GM23338 (cell line): Measurements from ENCODE around the gene CDC27. TPM values are rescaled to one million over a fixed set of nuclear protein-coding genes. Genes with fewer than 3 reads are reported as not detected.

Experiments
- ATAC-seq: fragments of 200-7000 bp; cut with Tn5 transposase; 3 replicates; pipeline ENCODE4 v1.9.1; 2020
- DNase-seq: peaks from one replicate; pipeline ENCODE4 v3.0.0-alpha.2; 2015; ENCODE audit warnings: low spot score
- H2AFZ ChIP-seq: fragments of 200-600 bp; sonication (generic); 2 replicates; pipeline ENCODE4 v1.8.0; 2016; ENCODE audit warnings: antibody characterized with exemption, mild to moderate bottlenecking, moderate library complexity
- H3F3A ChIP-seq: fragments of 200-600 bp; sonication (generic); replicated peaks from 2 replicates; pipeline ENCODE4 v1.8.0; 2017; ENCODE audit warnings: antibody characterized with exemption, mixed run types, low read depth
- H3K27ac ChIP-seq: fragments of 200-600 bp; sonication (generic); 2 replicates; pipeline ENCODE4 v1.6.1; 2016; ENCODE audit warnings: low read depth
- H3K27me3 ChIP-seq: fragments of 200-600 bp; sonication (generic); 2 replicates; pipeline ENCODE4 v1.8.0; 2016; ENCODE audit warnings: mild to moderate bottlenecking, mixed run types, moderate library complexity; ENCODE audit not compliant: insufficient read depth
- H3K36me3 ChIP-seq: fragments of 200-600 bp; sonication (generic); 2 replicates; pipeline ENCODE4 v1.8.0; 2016; ENCODE audit warnings: mild to moderate bottlenecking; ENCODE audit not compliant: insufficient read depth
- H3K4me1 ChIP-seq: fragments of 200-600 bp; sonication (generic); 2 replicates; pipeline ENCODE4 v1.8.0; 2016; ENCODE audit warnings: mild to moderate bottlenecking, moderate library complexity; ENCODE audit not compliant: insufficient read depth
- H3K4me2 ChIP-seq: fragments of 200-600 bp; sonication (generic); 2 replicates; pipeline ENCODE4 v1.7.1; 2017; ENCODE audit warnings: mixed run types
- H3K4me3 ChIP-seq: fragments of 200-600 bp; sonication (generic); 2 replicates; pipeline ENCODE4 v1.6.1; 2016; ENCODE audit warnings: mixed run types
- H3K79me2 ChIP-seq: fragments of 200-600 bp; sonication (generic); replicated peaks from 2 replicates; pipeline ENCODE4 v1.8.0; 2017; ENCODE audit warnings: mild to moderate bottlenecking; ENCODE audit not compliant: insufficient read depth
- H3K9me2 ChIP-seq: fragments of 200-600 bp; sonication (generic); 2 replicates; pipeline ENCODE4 v1.8.0; 2017; ENCODE audit not compliant: insufficient read depth
- H4K20me1 ChIP-seq: fragments of 200-600 bp; sonication (generic); replicated peaks from 2 replicates; pipeline ENCODE4 v1.8.0; 2017; ENCODE audit warnings: mild to moderate bottlenecking; ENCODE audit not compliant: insufficient read depth
- H3K27ac Mint-ChIP-seq: 2 replicates; pipeline ENCODE4 v1.8.0; 2020; ENCODE audit warnings: inconsistent platforms, mild to moderate bottlenecking, moderate library complexity, mixed read lengths
- H3K27me3 Mint-ChIP-seq: 3 replicates; pipeline ENCODE4 v1.8.0; 2022; ENCODE audit warnings: low read depth, mild to moderate bottlenecking, moderate library complexity, mixed read lengths, inconsistent platforms; ENCODE audit not compliant: insufficient read depth, poor library complexity
- H3K36me3 Mint-ChIP-seq: 3 replicates; pipeline ENCODE4 v1.8.0; 2021; ENCODE audit warnings: low read depth, mild to moderate bottlenecking, inconsistent platforms, moderate library complexity, mixed read lengths
- H3K4me1 Mint-ChIP-seq: 3 replicates; pipeline ENCODE4 v1.8.0; 2020; ENCODE audit warnings: mild to moderate bottlenecking, inconsistent platforms, mixed read lengths
- H3K4me3 Mint-ChIP-seq: 3 replicates; pipeline ENCODE4 v1.8.0; 2021; ENCODE audit warnings: moderate library complexity, mild to moderate bottlenecking, inconsistent platforms, mixed read lengths
- H3K9me3 Mint-ChIP-seq: 3 replicates; pipeline ENCODE4 v1.8.0; 2020; ENCODE audit warnings: moderate library complexity, mild to moderate bottlenecking, inconsistent platforms, mixed read lengths
- CREB1 ChIP-seq: fragments of 250-450 bp; sonication (Bioruptor Pico); IDR thresholded peaks from 2 replicates; pipeline ENCODE4 v1.5.0; 2020; ENCODE audit warnings: low read depth, mild to moderate bottlenecking, moderate library complexity
- CTCF ChIP-seq, 2 experiments: fragments of 200-600 bp in 1 of 2; sonication (generic) in 1 of 2; conservative IDR thresholded peaks; 2 replicates each; pipeline versions ENCODE4 v1.5.1 to v1.6.1; 2016 to 2017; ENCODE audit warnings: antibody characterized with exemption in 2 of 2, low read depth in 2 of 2, mild to moderate bottlenecking in 2 of 2, moderate library complexity in 1 of 2
- ETS1 ChIP-seq: IDR thresholded peaks from 2 replicates; pipeline ENCODE4 v1.6.1; 2016; ENCODE audit warnings: antibody characterized with exemption
- EZH2 ChIP-seq: fragments of 200-600 bp; sonication (generic); IDR thresholded peaks from one replicate; pipeline ENCODE4 v1.8.0; 2017; ENCODE audit warnings: antibody characterized with exemption, mild to moderate bottlenecking, low read depth; ENCODE audit not compliant: unreplicated experiment
- EZH2phosphoT487 ChIP-seq: fragments of 200-600 bp; sonication (generic); IDR thresholded peaks from one replicate; pipeline ENCODE4 v1.8.1; 2018; ENCODE audit warnings: antibody characterized with exemption; ENCODE audit not compliant: unreplicated experiment
- JUNB ChIP-seq: IDR thresholded peaks from one replicate; pipeline ENCODE4 v1.6.1; 2016; ENCODE audit warnings: antibody characterized with exemption; ENCODE audit not compliant: unreplicated experiment
- NANOG ChIP-seq: IDR thresholded peaks from 2 replicates; pipeline ENCODE4 v1.6.1; 2016; ENCODE audit warnings: antibody characterized with exemption, borderline replicate concordance
- POLR2AphosphoS5 ChIP-seq: IDR thresholded peaks from 2 replicates; pipeline ENCODE4 v1.6.1; 2016; ENCODE audit warnings: antibody characterized with exemption, low read depth
- REST ChIP-seq: IDR thresholded peaks from one replicate; pipeline ENCODE4 v1.6.1; 2018; ENCODE audit warnings: antibody characterized with exemption; ENCODE audit not compliant: unreplicated experiment
- STAT1 ChIP-seq: IDR thresholded peaks from one replicate; pipeline ENCODE4 v1.6.1; 2016; ENCODE audit warnings: antibody characterized with exemption; ENCODE audit not compliant: unreplicated experiment
- ZNF114 ChIP-seq: fragments of 250-450 bp; sonication (Bioruptor Pico); IDR thresholded peaks from 2 replicates; pipeline ENCODE4 v1.5.0; 2020; ENCODE audit warnings: mild to moderate bottlenecking, moderate library complexity
- ZNF331 ChIP-seq: fragments of 250-450 bp; sonication (Bioruptor Pico); IDR thresholded peaks from 2 replicates; pipeline ENCODE4 v1.5.0; 2020; ENCODE audit warnings: low read depth, mild to moderate bottlenecking, moderate library complexity
- polyA plus RNA-seq: library from polyadenylated mRNA; unstranded; fragments of >200 nt; fragmentation: Nextera tagmentation; extraction: Ambion mirVana; gene quantifications from 2 replicates; pipeline ENCODE4 v1.2.1, GENCODE V29; 2016
- total RNA-seq: library from RNA; depleted of rRNA; stranded (reverse); fragments of >200 nt; shearing (Covaris generic); gene quantifications from 2 replicates; pipeline ENCODE4 v1.2.3, GENCODE V29; 2014
- TF ChIP-seq, protein P1 (sequence below): fragments of 250-450 bp; sonication (Bioruptor Pico); IDR thresholded peaks from 2 replicates; pipeline ENCODE4 v1.5.0; 2020; ENCODE audit warnings: mild to moderate bottlenecking, moderate library complexity

The CDC27 gene
- total and polyA plus RNA-seq, 2 experiments from 2014 or later: 49.7 to 85.5 TPM

DNA sequence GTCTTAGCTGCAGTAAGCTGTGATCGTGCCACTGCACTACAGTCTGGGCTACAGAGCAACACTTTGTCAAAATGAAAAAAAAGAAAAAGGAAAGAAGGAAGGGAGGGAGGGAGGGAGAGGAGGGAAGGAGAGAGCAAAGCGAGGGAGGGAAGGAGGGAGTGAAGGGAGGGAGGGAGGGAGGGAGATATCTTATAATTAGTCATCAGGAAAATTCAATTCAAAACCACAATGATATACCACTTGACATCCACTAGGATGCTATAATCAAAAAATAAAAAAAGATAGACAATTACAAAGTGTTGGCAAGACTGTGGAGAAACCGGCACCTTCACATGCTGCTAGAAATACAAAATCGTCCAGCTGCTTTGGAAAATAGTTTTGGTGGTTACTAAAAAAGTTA lies 93.8 kb downstream of the CDC27 start:
- H3K9me3 Mint-ChIP-seq: no peaks in the 10 kb centered on the region
- no peak overlapping the region for H3K27ac ChIP-seq
- H4K20me1 ChIP-seq: no peaks in the 10 kb centered on the region; the same call in 1 of the 2 replicates
- peaks cover 56% of the 10 kb centered on the region for H3K79me2 ChIP-seq
- TF ChIP-seq ETS1 (no peak), ZNF331 (CRISPR knock-in tag) (no peak), POLR2AphosphoS5 (no peak), JUNB (no peak), STAT1 (no peak), CREB1 (CRISPR knock-in tag) (no peak), REST (no peak), NANOG (no peak), EZH2 (no peak), ZNF114 (CRISPR knock-in tag) (no peak), CTCF (conservative IDR thresholded peaks at IDR 0.05; ENCODE audit: low read depth in 2 of 2) (no peak), EZH2phosphoT487 (no peak)
- TF ChIP-seq, protein P1, sequence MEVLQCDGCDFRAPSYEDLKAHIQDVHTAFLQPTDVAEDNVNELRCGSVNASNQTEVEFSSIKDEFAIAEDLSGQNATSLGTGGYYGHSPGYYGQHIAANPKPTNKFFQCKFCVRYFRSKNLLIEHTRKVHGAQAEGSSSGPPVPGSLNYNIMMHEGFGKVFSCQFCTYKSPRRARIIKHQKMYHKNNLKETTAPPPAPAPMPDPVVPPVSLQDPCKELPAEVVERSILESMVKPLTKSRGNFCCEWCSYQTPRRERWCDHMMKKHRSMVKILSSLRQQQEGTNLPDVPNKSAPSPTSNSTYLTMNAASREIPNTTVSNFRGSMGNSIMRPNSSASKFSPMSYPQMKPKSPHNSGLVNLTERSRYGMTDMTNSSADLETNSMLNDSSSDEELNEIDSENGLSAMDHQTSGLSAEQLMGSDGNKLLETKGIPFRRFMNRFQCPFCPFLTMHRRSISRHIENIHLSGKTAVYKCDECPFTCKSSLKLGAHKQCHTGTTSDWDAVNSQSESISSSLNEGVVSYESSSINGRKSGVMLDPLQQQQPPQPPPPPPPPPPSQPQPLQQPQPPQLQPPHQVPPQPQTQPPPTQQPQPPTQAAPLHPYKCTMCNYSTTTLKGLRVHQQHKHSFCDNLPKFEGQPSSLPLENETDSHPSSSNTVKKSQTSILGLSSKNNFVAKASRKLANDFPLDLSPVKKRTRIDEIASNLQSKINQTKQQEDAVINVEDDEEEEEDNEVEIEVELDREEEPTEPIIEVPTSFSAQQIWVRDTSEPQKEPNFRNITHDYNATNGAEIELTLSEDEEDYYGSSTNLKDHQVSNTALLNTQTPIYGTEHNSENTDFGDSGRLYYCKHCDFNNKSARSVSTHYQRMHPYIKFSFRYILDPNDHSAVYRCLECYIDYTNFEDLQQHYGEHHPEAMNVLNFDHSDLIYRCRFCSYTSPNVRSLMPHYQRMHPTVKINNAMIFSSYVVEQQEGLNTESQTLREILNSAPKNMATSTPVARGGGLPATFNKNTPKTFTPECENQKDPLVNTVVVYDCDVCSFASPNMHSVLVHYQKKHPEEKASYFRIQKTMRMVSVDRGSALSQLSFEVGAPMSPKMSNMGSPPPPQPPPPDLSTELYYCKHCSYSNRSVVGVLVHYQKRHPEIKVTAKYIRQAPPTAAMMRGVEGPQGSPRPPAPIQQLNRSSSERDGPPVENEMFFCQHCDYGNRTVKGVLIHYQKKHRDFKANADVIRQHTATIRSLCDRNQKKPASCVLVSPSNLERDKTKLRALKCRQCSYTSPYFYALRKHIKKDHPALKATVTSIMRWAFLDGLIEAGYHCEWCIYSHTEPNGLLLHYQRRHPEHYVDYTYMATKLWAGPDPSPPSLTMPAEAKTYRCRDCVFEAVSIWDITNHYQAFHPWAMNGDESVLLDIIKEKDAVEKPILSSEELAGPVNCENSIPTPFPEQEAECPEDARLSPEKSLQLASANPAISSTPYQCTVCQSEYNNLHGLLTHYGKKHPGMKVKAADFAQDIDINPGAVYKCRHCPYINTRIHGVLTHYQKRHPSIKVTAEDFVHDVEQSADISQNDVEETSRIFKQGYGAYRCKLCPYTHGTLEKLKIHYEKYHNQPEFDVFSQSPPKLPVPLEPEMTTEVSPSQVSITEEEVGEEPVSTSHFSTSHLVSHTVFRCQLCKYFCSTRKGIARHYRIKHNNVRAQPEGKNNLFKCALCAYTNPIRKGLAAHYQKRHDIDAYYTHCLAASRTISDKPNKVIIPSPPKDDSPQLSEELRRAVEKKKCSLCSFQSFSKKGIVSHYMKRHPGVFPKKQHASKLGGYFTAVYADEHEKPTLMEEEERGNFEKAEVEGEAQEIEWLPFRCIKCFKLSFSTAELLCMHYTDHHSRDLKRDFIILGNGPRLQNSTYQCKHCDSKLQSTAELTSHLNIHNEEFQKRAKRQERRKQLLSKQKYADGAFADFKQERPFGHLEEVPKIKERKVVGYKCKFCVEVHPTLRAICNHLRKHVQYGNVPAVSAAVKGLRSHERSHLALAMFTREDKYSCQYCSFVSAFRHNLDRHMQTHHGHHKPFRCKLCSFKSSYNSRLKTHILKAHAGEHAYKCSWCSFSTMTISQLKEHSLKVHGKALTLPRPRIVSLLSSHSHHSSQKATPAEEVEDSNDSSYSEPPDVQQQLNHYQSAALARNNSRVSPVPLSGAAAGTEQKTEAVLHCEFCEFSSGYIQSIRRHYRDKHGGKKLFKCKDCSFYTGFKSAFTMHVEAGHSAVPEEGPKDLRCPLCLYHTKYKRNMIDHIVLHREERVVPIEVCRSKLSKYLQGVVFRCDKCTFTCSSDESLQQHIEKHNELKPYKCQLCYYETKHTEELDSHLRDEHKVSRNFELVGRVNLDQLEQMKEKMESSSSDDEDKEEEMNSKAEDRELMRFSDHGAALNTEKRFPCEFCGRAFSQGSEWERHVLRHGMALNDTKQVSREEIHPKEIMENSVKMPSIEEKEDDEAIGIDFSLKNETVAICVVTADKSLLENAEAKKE (CRISPR knock-in tag): no peak
- H3K4me1 ChIP-seq: peaks cover 9% of the 10 kb centered on the region; the same call in 1 of the 2 replicates
- no peak overlapping the region for H3K4me3 Mint-ChIP-seq
- ATAC-seq (no peak), DNase-seq (no peak)
- no peaks in the 10 kb centered on the region for H3K27me3 ChIP-seq
- no peak overlapping the region for H2AFZ ChIP-seq
- H3K27ac Mint-ChIP-seq: no peak overlapping the region
- peaks cover 20% of the 10 kb centered on the region; the same call in 2 of the 3 replicates for H3K36me3 Mint-ChIP-seq
- no peaks in the 10 kb centered on the region for H3K9me2 ChIP-seq
- peaks cover 3% of the 10 kb centered on the region for H3K27me3 Mint-ChIP-seq
- H3K4me3 ChIP-seq: no peak overlapping the region
- peaks cover 4% of the 10 kb centered on the region for H3K4me1 Mint-ChIP-seq
- H3K36me3 ChIP-seq: no peaks in the 10 kb centered on the region
- no peak overlapping the region for H3K4me2 ChIP-seq
- no peaks in the 10 kb centered on the region for H3F3A ChIP-seq
